Lung (tissue), 12 donors: ENCODE data around the gene MYO3B. TPM values are rescaled to one million over a fixed set of nuclear protein-coding genes. Genes with fewer than 3 reads are reported as not detected.
"Not testable (repeated sequence)": the region's sequence is repeated elsewhere in the genome, so short reads cannot be mapped to it uniquely, and the experiment has no call there.

Source experiments
- ATAC-seq: fragments of 200-7000 bp; cut with Tn5 transposase; one replicate; pipeline ENCODE4 v1.9.1; 2020; ENCODE audit warnings: moderate number of reproducible peaks; ENCODE audit not compliant: insufficient read depth, low FRiP score
- DNase-seq, 3 donors: peaks; one replicate each; pipeline ENCODE4 v3.0.0-alpha.2; 2013 to 2017
- H3K27ac ChIP-seq, 2 donors: one replicate each; pipeline ENCODE4 v1.5.1; 2013; ENCODE audit warnings: mild to moderate bottlenecking in 2 of 2, moderate library complexity in 2 of 2, control low read depth in 1 of 2, inconsistent platforms in 1 of 2, low read depth in 1 of 2, low read length in 1 of 2
- H3K27me3 ChIP-seq, 3 donors: one replicate each; pipeline ENCODE4 v1.5.1; 2013; ENCODE audit warnings: low read length in 2 of 3; ENCODE audit not compliant: control insufficient read depth in 3 of 3, insufficient read depth in 3 of 3
- H3K36me3 ChIP-seq, 4 donors: one replicate each; pipeline ENCODE4 v1.5.1; 2013; ENCODE audit warnings: low read length in 4 of 4, mild to moderate bottlenecking in 1 of 4, moderate library complexity in 1 of 4; ENCODE audit not compliant: control insufficient read depth in 4 of 4, insufficient read depth in 4 of 4
- H3K4me1 ChIP-seq, 5 donors: one replicate each; pipeline ENCODE4 v1.5.1; 2013; ENCODE audit warnings: low read length in 5 of 5, mild to moderate bottlenecking in 2 of 5, moderate library complexity in 1 of 5; ENCODE audit not compliant: control insufficient read depth in 5 of 5, insufficient read depth in 5 of 5
- H3K4me3 ChIP-seq: one replicate; pipeline ENCODE4 v1.5.1; 2013; ENCODE audit warnings: mild to moderate bottlenecking, control low read depth, moderate library complexity
- H3K9ac ChIP-seq, 2 donors: one replicate each; pipeline ENCODE4 v1.5.1; 2013; ENCODE audit warnings: low read length in 2 of 2, control low read depth in 1 of 2; ENCODE audit not compliant: insufficient read depth in 1 of 2
- H3K9me3 ChIP-seq, 4 donors: one replicate each; pipeline ENCODE4 v1.5.1; 2013; ENCODE audit warnings: low read length in 3 of 4, mild to moderate bottlenecking in 1 of 4, moderate library complexity in 1 of 4; ENCODE audit not compliant: control insufficient read depth in 4 of 4, insufficient read depth in 3 of 4
- WGBS, 2 donors: extraction: QIAGEN DNeasy Blood & Tissue Kit; methylation state at CpG; one replicate each; pipeline ENCODE4 v1.1.7; 2013; 5-methylcytosine and 5-hydroxymethylcytosine counted together
- polyA plus RNA-seq, 2 donors: library from polyadenylated mRNA; stranded (reverse); fragments of 200-250 nt; gene quantifications; one replicate each; pipeline ENCODE4 v1.2.1, GENCODE V29; 2013
- total RNA-seq, 2 donors: library from RNA; depleted of rRNA in 1 of 2; stranded (reverse); fragments of >200 nt in 1 of 2; gene quantifications; one replicate each; pipeline ENCODE4 v1.2.1, GENCODE V29; 2014 to 2021
- TF ChIP-seq, protein P1 (sequence below): IDR thresholded peaks from 2 replicates; pipeline ENCODE4 v1.5.1; 2012; ENCODE audit warnings: mild to moderate bottlenecking; ENCODE audit errors: control extremely low read depth, extremely low read depth
- donor health status: control.
- donor health status: control.
- donor health status: Bipolar disorder and iron deficiency.
- donor health status: healthy.
- donor health status: DM: yes; HTN: yes; CAD: no.

Gene MYO3B
- total and polyA plus RNA-seq, 4 donors = 0.03 to 0.82 (median 0.05) TPM; not detected in 1

DNA sequence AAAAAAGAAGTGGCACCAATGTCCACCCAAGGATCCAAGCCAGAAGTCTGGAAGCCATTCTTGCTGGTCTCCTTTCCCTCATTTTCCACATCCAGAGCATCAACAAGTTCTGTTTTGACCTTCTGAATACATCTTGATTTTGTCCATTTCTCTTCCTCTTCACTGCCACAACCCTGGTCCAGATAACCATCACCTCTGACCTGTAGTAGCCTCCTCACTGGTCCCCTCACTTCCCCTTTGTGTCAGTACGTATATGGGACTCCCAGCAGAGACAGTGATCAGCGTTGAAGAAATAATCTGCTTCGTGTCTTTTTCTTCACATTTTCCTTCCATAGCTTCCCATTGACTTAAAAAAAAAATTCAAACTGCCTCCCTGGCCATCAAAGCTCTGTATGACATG lies 427.9 kb downstream of the MYO3B start:
- ATAC-seq (no peak), DNase-seq (no peak)
- Histone ChIP-seq H3K36me3 (no peaks in the 10 kb centered on the region), H3K27me3 (no peaks in the 10 kb centered on the region), H3K9me3 (no peaks in the 10 kb centered on the region), H3K27ac (no peak overlapping the region), H3K9ac (no peak overlapping the region), H3K4me1 (peaks cover 0 to 22% (median 0%) of the 10 kb centered on the region in 5 donors), H3K4me3 (no peak overlapping the region)
- TF ChIP-seq, protein P1, sequence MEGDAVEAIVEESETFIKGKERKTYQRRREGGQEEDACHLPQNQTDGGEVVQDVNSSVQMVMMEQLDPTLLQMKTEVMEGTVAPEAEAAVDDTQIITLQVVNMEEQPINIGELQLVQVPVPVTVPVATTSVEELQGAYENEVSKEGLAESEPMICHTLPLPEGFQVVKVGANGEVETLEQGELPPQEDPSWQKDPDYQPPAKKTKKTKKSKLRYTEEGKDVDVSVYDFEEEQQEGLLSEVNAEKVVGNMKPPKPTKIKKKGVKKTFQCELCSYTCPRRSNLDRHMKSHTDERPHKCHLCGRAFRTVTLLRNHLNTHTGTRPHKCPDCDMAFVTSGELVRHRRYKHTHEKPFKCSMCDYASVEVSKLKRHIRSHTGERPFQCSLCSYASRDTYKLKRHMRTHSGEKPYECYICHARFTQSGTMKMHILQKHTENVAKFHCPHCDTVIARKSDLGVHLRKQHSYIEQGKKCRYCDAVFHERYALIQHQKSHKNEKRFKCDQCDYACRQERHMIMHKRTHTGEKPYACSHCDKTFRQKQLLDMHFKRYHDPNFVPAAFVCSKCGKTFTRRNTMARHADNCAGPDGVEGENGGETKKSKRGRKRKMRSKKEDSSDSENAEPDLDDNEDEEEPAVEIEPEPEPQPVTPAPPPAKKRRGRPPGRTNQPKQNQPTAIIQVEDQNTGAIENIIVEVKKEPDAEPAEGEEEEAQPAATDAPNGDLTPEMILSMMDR = no peak
- WGBS, 2 donors = 92% methylated on average over 3 of the region's 3 CpGs

DNA sequence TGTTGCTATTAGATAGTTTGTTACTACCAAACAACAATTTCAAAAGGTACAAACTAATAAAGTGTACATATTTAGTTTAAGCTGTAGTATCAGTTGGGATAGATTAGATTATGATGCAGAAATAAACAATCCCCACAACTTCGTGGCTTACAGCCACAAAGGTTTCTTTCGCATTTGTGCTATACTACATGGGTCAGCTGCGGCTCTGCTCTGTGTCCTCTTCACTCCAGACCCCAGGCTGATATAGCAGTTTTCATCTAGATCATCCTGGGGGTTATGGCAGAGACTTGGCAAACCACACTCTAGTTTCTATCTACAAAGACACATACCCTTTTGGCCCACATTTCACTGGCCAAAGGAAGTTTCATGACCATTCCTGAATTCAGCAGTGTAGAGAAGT lies 429.2 kb downstream of the MYO3B start:
- Histone ChIP-seq H3K9me3 (no peaks in the 10 kb centered on the region), H3K27me3 (no peaks in the 10 kb centered on the region), H3K27ac (no peak overlapping the region), H3K4me3 (no peak overlapping the region), H3K4me1 (peaks cover 0 to 26% (median 0%) of the 10 kb centered on the region in 5 donors), H3K36me3 (no peaks in the 10 kb centered on the region), H3K9ac (no peak overlapping the region)
- WGBS, 2 donors = 80% methylated on average over 3 of the region's 3 CpGs
- TF ChIP-seq, protein P1 = no peak
- ATAC-seq (no peak), DNase-seq (peak; percentile 60 to 83 (median 75))

DNA sequence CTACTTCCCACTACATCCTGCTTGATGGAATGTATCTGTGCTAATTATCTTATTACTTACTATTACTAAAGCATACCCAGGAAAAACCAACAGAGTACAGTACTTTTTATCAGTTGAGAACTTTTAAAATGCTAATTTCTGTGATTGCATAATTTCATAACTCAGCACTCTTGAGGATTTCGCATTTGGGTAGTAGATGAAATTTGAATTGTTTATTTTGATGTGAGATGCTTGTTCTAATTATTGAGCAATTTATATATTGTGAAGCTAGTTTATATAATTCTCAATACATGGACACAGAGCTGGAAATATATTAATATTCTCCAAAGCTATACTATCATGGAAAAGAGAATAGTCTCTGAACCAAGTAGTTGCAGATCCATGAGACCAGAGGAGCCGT lies 432.7 kb downstream of the MYO3B start:
- ATAC-seq (no peak), DNase-seq (peak in 2 of 3 donors; percentile 36 to 51)
- Histone ChIP-seq H3K27me3 (peaks cover 0 to 2% (median 0%) of the 10 kb centered on the region in 3 donors), H3K4me1 (peaks cover 0 to 26% (median 0%) of the 10 kb centered on the region in 5 donors), H3K4me3 (no peak overlapping the region), H3K36me3 (no peaks in the 10 kb centered on the region), H3K27ac (no peak overlapping the region), H3K9ac (no peak overlapping the region), H3K9me3 (no peaks in the 10 kb centered on the region)
- 66 to 90% methylated on average over 2 of the region's 2 CpGs for WGBS, 2 donors
- TF ChIP-seq, protein P1 = no peak

DNA sequence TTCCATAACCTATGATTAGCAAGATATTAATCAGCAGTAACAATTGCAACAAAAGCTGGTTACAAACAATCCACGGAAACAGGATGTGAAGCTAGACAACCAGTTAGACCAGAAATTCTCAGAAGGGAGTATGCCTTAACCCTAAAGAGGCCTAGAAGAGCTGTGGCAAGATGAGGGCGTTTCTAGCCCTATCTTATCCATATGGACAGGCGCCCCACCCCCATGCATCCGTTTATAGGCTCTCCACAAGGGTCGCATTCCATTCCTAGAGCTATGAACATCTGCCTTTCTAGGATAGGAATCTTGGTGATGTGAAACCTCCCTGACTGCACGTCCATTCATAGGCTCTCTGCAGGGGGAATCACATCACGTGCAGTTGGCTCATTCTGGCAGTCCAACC lies 441.0 kb downstream of the MYO3B start:
- H3K4me1 ChIP-seq, H3K9ac ChIP-seq, DNase-seq, H3K36me3 ChIP-seq, ATAC-seq, H3K27ac ChIP-seq, H3K4me3 ChIP-seq, H3K9me3 ChIP-seq, H3K27me3 ChIP-seq: not testable (repeated sequence)
- WGBS, 2 donors = 72 to 77% methylated on average over 5 of the region's 7 CpGs

DNA sequence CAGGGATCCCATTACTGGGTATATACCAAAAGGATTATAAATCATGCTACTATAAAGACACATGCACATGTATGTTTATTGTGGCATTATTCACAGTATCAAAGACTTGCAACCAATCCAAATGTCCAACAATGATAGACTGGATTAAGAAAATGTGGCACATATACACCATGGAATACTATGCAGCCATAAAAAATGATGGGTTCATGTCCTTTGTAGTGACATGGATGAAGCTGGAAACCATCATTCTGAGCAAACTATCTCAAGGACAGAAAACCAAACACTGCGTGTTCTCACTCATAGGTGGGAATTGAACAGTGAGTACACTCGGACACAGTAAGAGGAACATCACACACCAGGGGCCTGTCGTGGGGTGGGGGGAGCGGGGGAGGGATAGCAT lies 457.1 kb downstream of the MYO3B start:
- not testable (repeated sequence) for DNase-seq, H3K4me1 ChIP-seq, ATAC-seq, H3K4me3 ChIP-seq, H3K27me3 ChIP-seq, H3K27ac ChIP-seq, H3K9ac ChIP-seq, H3K36me3 ChIP-seq, H3K9me3 ChIP-seq
- 97 to 98% methylated on average over 4 of the region's 4 CpGs for WGBS, 2 donors
